SU-DHL-6 (cell line): ENCODE data around the gene CGREF1.

Experiments
- H2AFZ ChIP-seq: fragments of 200-600 bp; sonication (generic); 2 replicates; pipeline ENCODE4 v1.6.1; 2014; ENCODE audit warnings: low read depth, mild to moderate bottlenecking, moderate library complexity, mixed read lengths, antibody characterized with exemption, low read length; ENCODE audit not compliant: severe bottlenecking
- H3F3A ChIP-seq: fragments of 200-600 bp; shearing (Covaris generic); 2 replicates; pipeline ENCODE4 v1.6.0; 2016; ENCODE audit warnings: antibody characterized with exemption, mild to moderate bottlenecking; ENCODE audit not compliant: insufficient read depth
- H3K27ac ChIP-seq: fragments of 200-600 bp; sonication (generic); 2 replicates; pipeline ENCODE4 v1.5.1; 2016; ENCODE audit warnings: low read depth, mild to moderate bottlenecking, low read length, moderate library complexity, mixed read lengths
- H3K27me3 ChIP-seq: fragments of 200-600 bp; sonication (generic), shearing (Covaris generic); 2 replicates; pipeline ENCODE4 v1.6.0; 2014; ENCODE audit warnings: mild to moderate bottlenecking, low read length
- H3K36me3 ChIP-seq: fragments of 200-600 bp; sonication (generic); 2 replicates; pipeline ENCODE4 v1.6.1; 2014; ENCODE audit warnings: mild to moderate bottlenecking, low read length, mixed read lengths
- H3K4me2 ChIP-seq: fragments of 300-600, 200-600 bp; shearing (Covaris generic), sonication (generic); 2 replicates; pipeline ENCODE4 v1.6.0; 2014; ENCODE audit warnings: low read length, low read depth, mild to moderate bottlenecking; ENCODE audit not compliant: poor library complexity, severe bottlenecking
- H3K4me3 ChIP-seq: fragments of 200-600 bp; sonication (generic); 2 replicates; pipeline ENCODE4 v1.5.1; 2014; ENCODE audit warnings: antibody characterized with exemption, low read length, mild to moderate bottlenecking, mixed read lengths; ENCODE audit not compliant: insufficient read depth, poor library complexity, severe bottlenecking
- H3K79me2 ChIP-seq: fragments of 200-600 bp; sonication (generic); 2 replicates; pipeline ENCODE4 v1.6.1; 2014; ENCODE audit warnings: mild to moderate bottlenecking, low read length, moderate library complexity; ENCODE audit not compliant: insufficient read depth
- H3K9ac ChIP-seq: fragments of 200-600 bp; sonication (generic); 2 replicates; pipeline ENCODE4 v1.7.0; 2014; ENCODE audit warnings: mild to moderate bottlenecking, low read length
- H3K9me2 ChIP-seq: fragments of 200-600 bp; sonication (generic); replicated peaks from 2 replicates; pipeline ENCODE4 v1.6.1; 2014; ENCODE audit warnings: low read length; ENCODE audit not compliant: insufficient read depth
- H3K9me3 ChIP-seq: fragments of 200-600 bp; sonication (generic); 2 replicates; pipeline ENCODE4 v1.6.1; 2014; ENCODE audit warnings: low read length, mixed read lengths; ENCODE audit not compliant: insufficient read depth
- H4K20me1 ChIP-seq: fragments of 200-600 bp; sonication (generic); 2 replicates; pipeline ENCODE4 v1.6.1; 2014; ENCODE audit warnings: low read depth, mild to moderate bottlenecking, antibody characterized with exemption, low read length, moderate library complexity, mixed read lengths
- EZH2phosphoT487 ChIP-seq: fragments of 200-600 bp; sonication (generic), shearing (Covaris generic); conservative IDR thresholded peaks from 2 replicates; pipeline ENCODE4 v1.6.1; 2018; ENCODE audit warnings: mild to moderate bottlenecking, antibody characterized with exemption, low read length, moderate library complexity, mixed read lengths
- TF ChIP-seq, protein P1 (sequence below): fragments of 200-600 bp; sonication (generic); IDR thresholded peaks from one replicate; pipeline ENCODE4 v1.5.1; 2017; ENCODE audit warnings: antibody characterized with exemption, mild to moderate bottlenecking, low read length, moderate library complexity; ENCODE audit not compliant: insufficient read depth, poor library complexity, severe bottlenecking

The CGREF1 gene

DNA sequence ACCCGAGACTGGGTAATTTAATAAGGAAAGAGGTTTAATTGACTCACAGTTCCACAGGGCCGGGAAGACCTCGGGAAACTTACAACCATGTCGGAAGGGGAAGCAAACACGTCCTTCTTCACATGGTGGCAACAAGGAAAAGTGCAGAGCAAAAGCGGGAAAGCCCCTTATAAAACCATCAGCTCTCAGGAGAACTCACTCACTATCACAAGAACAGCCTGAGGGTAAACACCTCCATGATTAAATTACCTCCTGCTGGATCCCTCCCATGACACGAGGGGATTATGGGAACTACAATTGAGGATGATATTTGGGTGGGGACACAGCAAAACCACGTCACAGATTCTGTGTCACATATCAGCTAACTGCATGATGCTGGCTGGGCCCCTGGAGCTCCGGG is 41.3 kb upstream of the CGREF1 start:
- H3K4me3 ChIP-seq = no peak overlapping the region
- H4K20me1 ChIP-seq = no peaks in the 10 kb centered on the region
- no peak for TF ChIP-seq EZH2phosphoT487
- TF ChIP-seq, protein P1, sequence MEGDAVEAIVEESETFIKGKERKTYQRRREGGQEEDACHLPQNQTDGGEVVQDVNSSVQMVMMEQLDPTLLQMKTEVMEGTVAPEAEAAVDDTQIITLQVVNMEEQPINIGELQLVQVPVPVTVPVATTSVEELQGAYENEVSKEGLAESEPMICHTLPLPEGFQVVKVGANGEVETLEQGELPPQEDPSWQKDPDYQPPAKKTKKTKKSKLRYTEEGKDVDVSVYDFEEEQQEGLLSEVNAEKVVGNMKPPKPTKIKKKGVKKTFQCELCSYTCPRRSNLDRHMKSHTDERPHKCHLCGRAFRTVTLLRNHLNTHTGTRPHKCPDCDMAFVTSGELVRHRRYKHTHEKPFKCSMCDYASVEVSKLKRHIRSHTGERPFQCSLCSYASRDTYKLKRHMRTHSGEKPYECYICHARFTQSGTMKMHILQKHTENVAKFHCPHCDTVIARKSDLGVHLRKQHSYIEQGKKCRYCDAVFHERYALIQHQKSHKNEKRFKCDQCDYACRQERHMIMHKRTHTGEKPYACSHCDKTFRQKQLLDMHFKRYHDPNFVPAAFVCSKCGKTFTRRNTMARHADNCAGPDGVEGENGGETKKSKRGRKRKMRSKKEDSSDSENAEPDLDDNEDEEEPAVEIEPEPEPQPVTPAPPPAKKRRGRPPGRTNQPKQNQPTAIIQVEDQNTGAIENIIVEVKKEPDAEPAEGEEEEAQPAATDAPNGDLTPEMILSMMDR = no peak
- H2AFZ ChIP-seq = no peak overlapping the region
- no peak overlapping the region for H3K27ac ChIP-seq
- no peaks in the 10 kb centered on the region for H3K36me3 ChIP-seq
- H3K9ac ChIP-seq = no peak overlapping the region
- no peaks in the 10 kb centered on the region for H3K27me3 ChIP-seq
- H3K4me2 ChIP-seq = no peak overlapping the region
- H3K9me2 ChIP-seq = no peaks in the 10 kb centered on the region
- no peaks in the 10 kb centered on the region for H3F3A ChIP-seq
- no peaks in the 10 kb centered on the region for H3K9me3 ChIP-seq
- H3K79me2 ChIP-seq = no peaks in the 10 kb centered on the region

DNA sequence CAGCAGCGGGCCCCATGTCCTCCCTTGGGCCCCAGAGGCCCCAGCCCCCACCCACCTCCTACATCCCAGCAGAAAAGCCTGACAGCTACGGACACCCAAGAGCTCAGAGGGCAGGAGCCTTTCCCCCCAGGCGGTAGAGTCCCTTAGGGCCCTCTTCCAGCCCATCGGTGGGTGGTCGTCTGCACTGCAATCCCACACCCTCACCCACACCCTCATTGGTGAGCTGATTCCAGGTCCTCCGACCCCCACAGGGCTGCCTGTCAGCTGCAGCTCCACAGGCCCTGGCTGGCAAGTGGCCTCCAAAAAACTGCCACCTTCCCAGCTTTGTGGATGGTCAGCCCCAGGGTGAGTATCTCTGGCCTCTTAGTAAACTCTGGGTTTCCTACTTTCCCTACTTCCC is 40.3 kb upstream of the CGREF1 start:
- no peak overlapping the region for H3K4me2 ChIP-seq
- TF ChIP-seq, protein P1 = no peak
- TF ChIP-seq EZH2phosphoT487 = no peak
- no peak overlapping the region for H3K9ac ChIP-seq
- no peaks in the 10 kb centered on the region for H3K9me3 ChIP-seq
- no peak overlapping the region for H2AFZ ChIP-seq
- H3K27me3 ChIP-seq = no peaks in the 10 kb centered on the region
- no peaks in the 10 kb centered on the region for H3K36me3 ChIP-seq
- H3K4me3 ChIP-seq = no peak overlapping the region
- no peaks in the 10 kb centered on the region for H3K79me2 ChIP-seq
- no peaks in the 10 kb centered on the region for H4K20me1 ChIP-seq
- H3K9me2 ChIP-seq = no peaks in the 10 kb centered on the region
- H3F3A ChIP-seq = no peaks in the 10 kb centered on the region
- no peak overlapping the region for H3K27ac ChIP-seq

DNA sequence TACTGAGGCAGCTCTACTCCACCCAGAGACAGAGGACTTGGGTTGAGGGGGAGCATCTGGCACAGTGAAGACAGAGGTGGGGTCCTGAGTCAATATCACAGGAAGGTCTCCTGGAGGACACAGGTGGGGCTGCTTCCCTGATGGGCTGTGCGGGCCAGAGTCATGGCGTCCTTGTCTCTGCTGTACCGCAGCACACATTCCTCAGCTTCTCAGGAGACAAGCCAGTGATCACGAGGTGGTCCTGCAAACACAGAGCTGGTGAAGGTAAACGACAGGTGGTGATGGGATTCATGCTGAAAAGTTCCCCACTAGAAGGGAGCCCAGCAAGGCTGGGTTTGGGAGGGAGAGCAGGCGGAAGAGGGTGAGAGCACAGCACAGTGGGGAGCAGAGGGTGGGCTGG is 39.5 kb upstream of the CGREF1 start:
- Histone ChIP-seq H3K36me3 (no peaks in the 10 kb centered on the region), H2AFZ (no peak overlapping the region), H3K4me3 (no peak overlapping the region), H3K9me2 (no peaks in the 10 kb centered on the region), H3K9ac (no peak overlapping the region), H3K27ac (no peak overlapping the region), H4K20me1 (no peaks in the 10 kb centered on the region), H3K79me2 (no peaks in the 10 kb centered on the region), H3F3A (no peaks in the 10 kb centered on the region), H3K4me2 (no peak overlapping the region), H3K27me3 (no peaks in the 10 kb centered on the region), H3K9me3 (no peaks in the 10 kb centered on the region)
- TF ChIP-seq, protein P1 = no peak
- TF ChIP-seq EZH2phosphoT487 = no peak

DNA sequence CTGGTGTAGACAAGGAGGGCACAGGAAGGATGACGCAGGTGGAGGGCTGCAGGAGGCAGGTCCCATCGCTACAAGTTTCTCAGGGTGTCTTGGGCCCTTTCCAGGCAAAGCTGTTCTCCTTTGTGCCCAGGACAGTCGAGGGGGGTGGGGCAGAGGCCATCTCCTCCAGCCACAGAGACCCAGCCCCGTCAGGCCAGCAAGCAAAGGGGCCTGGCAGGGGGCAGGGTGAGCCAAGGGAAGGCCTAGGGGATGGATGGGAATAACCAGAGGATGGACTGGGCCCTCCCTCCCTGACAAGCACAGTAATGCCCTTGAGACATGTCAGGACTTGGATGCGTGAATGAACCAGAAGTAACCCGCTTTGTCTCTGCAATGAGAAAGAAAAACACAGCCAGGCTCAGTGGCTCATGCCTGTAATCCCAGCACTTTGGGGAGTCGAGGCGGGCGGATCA is 36.2 kb upstream of the CGREF1 start:
- H3K36me3 ChIP-seq = no peaks in the 10 kb centered on the region
- H3F3A ChIP-seq = no peaks in the 10 kb centered on the region
- no peak overlapping the region for H3K9ac ChIP-seq
- H3K4me3 ChIP-seq = no peak overlapping the region
- no peaks in the 10 kb centered on the region for H3K9me2 ChIP-seq
- no peak overlapping the region for H3K27ac ChIP-seq
- no peaks in the 10 kb centered on the region for H3K79me2 ChIP-seq
- no peaks in the 10 kb centered on the region for H3K27me3 ChIP-seq
- no peak overlapping the region for H3K4me2 ChIP-seq
- H2AFZ ChIP-seq = no peak overlapping the region
- TF ChIP-seq, protein P1 = no peak
- TF ChIP-seq EZH2phosphoT487 = no peak
- H3K9me3 ChIP-seq = no peaks in the 10 kb centered on the region
- no peaks in the 10 kb centered on the region for H4K20me1 ChIP-seq
